Measurements from ENCODE around the gene ZNF385D.

The ZNF385D gene

GRCh38 chr3:21750831-21751391, at the start of gene ZNF385D:
TSS of gene ZNF385D (minus strand) at chr3:21751210. CDS start at chr3:21750916, 294 bp downstream.
- no peak for DNase-seq (ENCODE audit: low spot score)

- DNase-seq (ENCODE audit: low spot score), result no peak
Observed at GRCh38 chr3:21798356-21799088, 47.5 kb upstream of the ZNF385D start.

DNA sequence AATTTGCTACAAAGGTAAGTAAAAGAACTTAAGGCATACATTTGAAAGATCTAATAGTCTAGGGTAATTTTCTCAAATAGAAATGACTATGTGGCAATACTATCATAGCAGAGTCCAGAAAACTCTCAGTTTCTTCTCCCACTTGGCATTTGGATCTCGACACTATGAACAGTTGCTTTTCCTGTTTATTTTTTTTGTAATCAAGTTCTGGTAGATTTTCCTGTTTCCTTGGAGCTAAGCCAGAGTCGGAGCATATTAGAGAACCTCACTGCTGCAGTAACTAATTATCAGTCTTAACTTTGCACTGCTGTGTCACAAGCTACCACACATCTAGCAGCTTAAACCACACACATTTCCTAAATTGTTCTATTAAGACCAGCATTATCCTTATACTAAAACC, 44.9 kb upstream of the ZNF385D start:
- no peak for DNase-seq (ENCODE audit: low spot score)

- no peak for DNase-seq (ENCODE audit: low spot score)
Observed at GRCh38 chr3:21795152-21795837, 44.3 kb upstream of the ZNF385D start.

- no peak for DNase-seq (ENCODE audit: low spot score)
Observed at GRCh38 chr3:21794291-21794690, 43.3 kb upstream of the ZNF385D start.

DNA sequence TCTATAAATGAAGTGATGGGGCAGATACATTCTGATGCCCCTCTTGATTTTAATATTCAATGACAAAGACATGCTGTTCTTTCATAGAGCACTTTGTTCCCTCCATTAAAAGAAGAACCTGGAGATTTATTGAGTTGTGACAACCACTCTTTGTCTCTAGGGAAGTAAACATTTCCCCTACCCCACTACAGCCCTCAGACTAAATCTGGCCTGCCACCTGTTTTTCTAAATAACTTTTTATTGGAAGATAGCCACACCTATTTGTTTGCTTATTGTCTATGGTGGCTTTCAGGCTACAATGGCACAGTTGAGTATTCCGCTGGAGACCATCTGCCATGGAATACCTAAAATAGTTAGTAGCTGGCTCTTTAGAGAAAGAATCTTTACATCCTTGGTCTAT, 41.2 kb upstream of the ZNF385D start:
- no peak for DNase-seq (ENCODE audit: low spot score)

- DNase-seq (ENCODE audit: low spot score), result no peak
Observed at GRCh38 chr3:21791356-21791755, 40.3 kb upstream of the ZNF385D start.

DNA sequence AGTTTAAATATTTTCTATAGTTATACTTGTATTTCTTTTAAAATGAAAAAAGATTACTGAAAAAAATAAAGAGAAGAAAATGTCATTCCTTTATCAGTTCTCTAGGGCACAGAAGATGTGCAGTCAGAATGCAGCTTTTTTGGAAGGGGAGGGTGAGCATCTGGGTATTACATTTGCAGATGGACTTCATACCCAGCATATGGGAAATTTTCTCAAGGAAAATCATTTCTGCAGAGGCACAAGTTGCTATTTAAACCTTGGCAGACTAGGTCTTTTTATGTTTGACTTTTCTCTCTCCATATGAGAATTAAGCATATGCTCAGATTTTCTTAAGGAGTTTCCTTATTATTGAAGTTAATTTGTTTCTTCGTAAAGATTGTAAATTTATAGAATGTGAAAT, 39.5 kb upstream of the ZNF385D start:
- no peak for DNase-seq (ENCODE audit: low spot score)

DNA sequence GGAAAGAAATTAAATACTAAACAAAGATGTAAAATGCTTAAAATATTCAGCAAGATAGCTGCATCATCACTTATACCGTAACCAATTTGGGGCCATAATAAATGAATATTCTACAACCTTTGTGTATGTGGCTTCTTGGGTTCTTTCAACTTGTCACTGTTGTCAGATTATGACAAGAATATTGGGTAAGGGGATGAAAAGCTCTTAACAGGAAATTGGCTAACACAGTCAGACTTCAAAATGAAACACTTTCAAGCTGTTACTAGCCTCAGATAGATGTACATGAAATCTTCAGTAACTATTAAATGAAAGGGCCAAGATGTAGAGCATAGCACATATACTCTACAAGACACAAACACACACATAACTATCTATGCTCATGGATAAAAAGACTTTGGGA, 38.7 kb upstream of the ZNF385D start:
- no peak for DNase-seq (ENCODE audit: low spot score)

DNA sequence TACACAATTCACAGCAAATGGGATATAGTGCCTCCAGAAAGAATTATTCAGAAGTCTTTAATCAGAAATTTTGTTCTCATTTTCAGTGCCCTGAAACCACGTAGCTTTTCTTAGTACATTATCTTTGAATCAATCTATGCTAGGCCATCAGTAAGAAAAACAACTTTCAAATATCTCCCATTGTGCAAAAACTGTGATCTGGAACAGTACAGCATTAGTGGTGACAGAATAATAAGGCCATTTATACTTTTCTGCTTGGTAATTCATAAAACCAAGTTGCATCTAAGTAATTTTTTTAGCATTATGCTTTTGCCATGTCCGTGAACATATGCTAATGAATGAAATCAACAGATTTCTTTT, 35.4 kb upstream of the ZNF385D start:
- DNase-seq (ENCODE audit: low spot score), result no peak

GRCh38 chr3:21785765-21786437, 34.9 kb upstream of the ZNF385D start:
- DNase-seq (ENCODE audit: low spot score), result no peak

DNA sequence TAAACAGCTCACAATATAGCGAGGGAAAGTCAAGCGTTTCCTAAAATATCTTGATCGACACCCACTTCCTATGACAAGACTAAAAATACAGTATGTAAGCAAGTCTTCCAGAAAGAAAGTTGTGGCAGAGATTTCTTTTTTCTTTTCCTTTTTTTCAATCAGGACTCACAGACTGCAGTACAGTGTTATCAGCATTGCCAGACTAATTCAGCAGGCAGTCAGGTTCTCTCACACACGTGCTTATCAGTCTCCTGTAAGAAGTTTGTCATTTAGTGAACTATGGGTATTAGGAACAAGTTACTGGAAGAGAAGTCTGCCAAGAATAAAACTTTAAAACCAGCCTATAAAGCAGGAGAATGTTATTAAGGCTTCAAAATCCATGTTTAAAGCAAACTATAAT, 32.8 kb upstream of the ZNF385D start:
- no peak for DNase-seq (ENCODE audit: low spot score)

GRCh38 chr3:21781355-21781754, 30.3 kb upstream of the ZNF385D start:
- no peak for DNase-seq (ENCODE audit: low spot score)

GRCh38 chr3:21779909-21780308, 28.9 kb upstream of the ZNF385D start:
- DNase-seq (ENCODE audit: low spot score), result no peak

- DNase-seq (ENCODE audit: low spot score), result no peak
Observed at GRCh38 chr3:21778715-21779114, 27.7 kb upstream of the ZNF385D start.

- no peak for DNase-seq (ENCODE audit: low spot score)
Observed at GRCh38 chr3:21777821-21778220, 26.8 kb upstream of the ZNF385D start.

- no peak for DNase-seq (ENCODE audit: low spot score)
Observed at GRCh38 chr3:21766002-21766401, 15.0 kb upstream of the ZNF385D start.

DNA sequence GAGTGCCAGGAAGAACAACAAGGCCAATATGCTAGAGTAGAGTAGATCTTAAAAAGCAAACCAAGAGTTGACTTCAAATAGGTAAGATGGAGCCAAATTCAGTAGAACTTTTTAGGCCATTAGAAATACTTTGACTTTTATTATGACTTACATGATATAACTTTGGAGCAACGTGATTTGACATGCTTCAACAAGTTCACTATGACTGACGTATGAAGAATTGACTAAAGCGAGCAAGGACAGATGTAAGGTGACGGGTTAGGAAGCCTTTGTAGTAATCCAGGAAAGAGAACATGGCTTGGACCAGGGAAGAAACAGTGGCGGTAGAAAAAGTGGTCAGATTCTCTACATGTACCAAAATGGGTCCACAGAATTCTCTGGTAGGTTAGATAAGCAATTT, 4.9 kb upstream of the ZNF385D start:
- no peak for DNase-seq (ENCODE audit: low spot score)

- DNase-seq (ENCODE audit: low spot score), result no peak
Observed at GRCh38 chr3:21754839-21755238, 3.8 kb upstream of the ZNF385D start.

DNA sequence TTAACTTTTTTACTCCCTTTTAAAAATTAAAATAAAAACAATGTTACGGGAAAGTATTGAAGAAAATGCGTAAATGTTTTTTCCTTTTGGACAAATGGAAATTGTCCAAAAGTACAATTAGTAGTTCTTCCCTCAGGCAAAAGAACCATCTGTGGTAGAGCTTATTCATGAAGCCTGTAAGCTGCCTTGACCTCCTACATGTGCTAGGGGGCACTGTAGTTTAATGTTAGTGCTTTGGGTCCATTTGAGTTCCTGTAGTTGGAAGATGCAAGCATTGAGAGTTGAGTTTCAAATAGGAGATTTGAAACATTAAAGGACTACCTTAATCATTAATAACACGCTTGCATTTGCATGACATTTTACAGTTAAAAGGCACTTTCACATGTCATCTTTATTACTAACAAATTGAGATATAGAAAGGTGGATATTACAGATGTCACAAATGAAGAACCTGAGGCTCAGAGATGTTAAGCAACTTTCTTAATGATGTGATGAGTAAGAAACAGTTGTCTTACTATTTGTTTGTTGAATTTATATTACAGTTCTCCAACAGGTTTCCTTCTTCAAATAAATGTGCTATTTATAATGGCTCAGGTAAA, 1.8 kb upstream of the ZNF385D start:
- DNase-seq (ENCODE audit: low spot score), result no peak

DNA sequence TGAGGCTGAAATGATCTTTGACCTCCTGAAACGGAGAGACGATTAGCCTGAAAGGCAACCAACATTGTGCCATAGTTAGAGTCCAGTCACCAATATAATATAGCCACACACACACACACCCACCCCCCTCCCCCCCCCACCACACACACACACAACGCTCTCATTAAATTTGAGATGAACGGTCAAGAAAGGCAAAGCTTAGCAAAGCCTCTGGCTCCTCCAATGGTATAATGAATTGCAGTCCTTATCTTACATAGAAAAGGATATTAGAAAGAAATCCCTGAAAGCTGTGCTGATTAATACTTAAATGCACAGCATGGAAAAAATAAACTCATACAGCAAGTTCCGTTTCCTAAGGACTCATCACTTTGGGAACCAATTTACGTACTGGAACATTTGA, 876 bp upstream of the ZNF385D start:
- no peak for DNase-seq (ENCODE audit: low spot score)

DNA sequence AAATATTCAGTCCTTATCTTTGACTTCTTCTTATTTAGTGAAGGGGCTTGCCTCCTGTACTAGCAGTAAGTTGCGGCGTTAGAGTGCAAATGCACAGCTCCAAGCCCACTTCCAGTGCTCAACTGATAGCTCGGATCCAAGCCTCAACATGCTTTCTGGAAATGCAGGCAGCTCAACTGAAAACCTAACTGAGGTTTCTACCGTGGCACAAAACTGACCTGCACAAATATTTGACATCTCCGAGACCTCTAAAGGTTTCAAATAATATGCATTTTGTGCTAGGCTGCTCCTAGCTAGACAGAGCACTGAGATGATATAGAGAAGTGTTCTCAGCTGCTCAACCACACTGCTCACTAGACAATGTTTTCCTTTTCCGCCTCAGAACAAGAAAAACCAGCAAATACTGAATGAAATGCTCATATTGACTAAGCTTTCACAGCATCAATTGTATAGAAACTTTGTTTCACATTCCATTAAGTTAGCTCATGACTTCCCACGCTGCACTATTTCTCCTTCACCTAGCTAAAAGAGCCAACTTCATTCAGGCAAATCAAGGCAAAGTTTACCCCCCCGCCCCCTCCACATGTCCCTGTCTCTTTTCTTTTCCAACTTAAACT, 822 bp downstream of the ZNF385D start:
- DNase-seq (ENCODE audit: low spot score), result no peak
